HG03342 (cell line): ENCODE data around the gene ZMPSTE24.
A peak's percentile ranks its signal among the peaks of the same experiment; 100 is the strongest.
"Not testable (repeated sequence)": the region's sequence is repeated elsewhere in the genome, so short reads cannot be mapped to it uniquely, and the experiment has no call there.

ENCODE experiments used
- ATAC-seq: cut with Tn5 transposase; IDR thresholded peaks from one replicate; pipeline ENCODE4 v1.9.1; 2021; ENCODE audit warnings: mild to moderate bottlenecking, moderate library complexity; ENCODE audit not compliant: unreplicated experiment

Gene ZMPSTE24

DNA sequence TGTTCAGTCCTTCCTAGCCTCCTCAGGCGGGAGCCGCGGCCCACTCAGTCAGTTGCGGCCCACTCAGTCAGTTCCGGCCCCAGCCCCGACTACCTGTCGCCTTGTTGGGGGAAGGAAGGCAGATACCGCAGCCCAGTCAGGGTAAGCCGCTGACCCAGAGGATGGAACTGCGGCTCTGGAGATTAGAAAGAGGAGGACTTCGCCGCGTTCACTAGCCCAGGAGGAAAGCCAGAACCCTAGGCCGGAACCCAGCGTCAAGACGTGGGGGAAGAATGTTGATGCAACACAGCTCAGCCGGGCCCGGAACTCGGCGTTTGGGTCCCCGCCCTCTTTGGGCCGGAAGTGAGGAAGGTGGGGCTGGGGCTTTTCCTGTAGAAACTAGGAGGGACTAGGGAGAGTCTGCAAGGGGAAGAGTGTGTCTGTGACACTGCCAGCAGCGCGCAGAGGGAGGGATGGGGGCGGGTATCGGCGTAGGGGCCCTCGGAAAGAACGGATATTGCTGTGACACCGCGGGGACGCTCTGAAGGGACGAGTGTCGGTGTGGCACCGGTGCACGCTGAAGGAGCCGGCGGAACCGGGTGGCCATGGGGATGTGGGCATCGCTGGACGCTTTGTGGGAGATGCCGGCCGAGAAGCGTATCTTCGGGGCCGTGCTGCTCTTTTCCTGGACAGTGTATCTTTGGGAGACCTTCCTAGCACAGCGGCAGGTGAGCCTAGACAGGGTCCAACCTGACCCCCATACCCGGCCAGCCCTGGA is at the start of gene ZMPSTE24:
ZMPSTE24 (plus strand) TSS at position 549 of the 757 bp plus-strand sequence; CDS start at position 585, 36 bp downstream.
- peak; percentile 88 for ATAC-seq

DNA sequence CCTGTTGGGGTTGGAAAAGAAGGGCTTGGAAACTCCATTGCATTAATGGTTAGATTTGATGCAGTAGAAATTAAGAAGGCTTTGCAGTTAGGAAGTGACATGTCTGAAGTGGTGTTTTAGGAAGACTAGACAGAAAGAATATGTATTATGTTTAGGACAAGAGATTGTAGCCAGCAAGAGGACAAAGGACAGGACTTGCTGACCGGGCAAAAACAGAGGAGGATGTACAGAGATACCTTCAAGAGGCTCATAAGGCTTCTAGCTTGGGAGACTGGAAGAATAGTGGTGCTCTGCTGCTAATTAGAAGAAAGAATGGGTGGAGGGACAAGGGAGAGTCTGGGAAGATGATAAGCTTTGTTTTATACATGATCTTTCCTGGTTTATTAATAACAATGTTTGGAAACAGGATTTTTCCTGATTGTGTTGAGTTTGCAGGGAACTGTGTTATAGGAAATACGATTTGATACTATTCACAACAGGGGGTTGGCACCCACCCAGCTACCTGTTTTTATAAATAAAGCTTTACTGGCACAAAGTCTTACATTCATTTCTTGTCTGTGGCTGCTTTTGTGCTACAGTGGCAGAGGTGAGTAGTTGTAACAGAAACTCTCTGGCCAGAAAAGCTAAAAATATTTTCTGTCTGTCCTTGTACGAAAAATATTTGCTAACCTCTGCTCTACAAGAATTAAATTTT is 47.4 kb upstream of the ZMPSTE24 start:
- ATAC-seq: no peak

DNA sequence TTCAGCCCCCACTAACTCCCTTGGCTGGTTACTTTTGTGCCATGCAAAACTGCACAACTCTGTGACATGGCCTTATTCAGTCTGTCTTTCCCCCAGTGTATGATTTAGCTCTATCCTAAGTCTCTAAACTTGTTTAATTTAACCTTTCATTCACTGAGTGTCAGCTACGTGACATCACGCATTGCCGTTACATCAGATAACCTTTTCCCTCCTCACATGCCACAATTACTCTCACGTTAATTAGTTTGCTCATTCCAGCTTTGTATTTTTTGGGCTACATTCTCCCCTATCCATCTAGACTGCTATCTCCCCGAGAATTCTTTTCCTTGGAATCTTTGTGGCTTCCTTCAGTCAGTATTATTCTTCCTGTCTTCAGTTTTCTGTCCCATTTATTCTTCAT is 39.7 kb upstream of the ZMPSTE24 start:
- no peak for ATAC-seq

DNA sequence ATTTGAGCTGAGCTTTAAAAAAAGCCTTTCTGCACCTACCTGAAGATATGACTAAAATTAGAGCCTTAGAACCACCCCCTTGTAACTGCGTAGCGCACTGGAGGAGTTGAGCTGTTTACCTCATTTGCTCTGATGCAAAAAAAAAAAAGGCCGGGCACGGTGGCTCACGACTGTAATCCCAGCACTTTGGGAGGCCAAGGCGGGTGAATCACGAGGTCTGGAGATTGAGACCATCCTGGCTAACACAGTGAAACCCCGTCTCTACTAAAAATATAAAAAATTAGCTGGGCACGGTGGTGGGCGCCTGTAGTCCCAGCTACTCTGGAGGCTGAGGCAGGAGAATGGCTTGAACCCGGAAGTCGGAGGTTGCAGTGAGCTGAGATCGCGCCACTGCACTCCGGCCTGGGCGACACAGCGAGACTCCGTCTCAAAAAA is 36.5 kb upstream of the ZMPSTE24 start:
- not testable (repeated sequence) for ATAC-seq

DNA sequence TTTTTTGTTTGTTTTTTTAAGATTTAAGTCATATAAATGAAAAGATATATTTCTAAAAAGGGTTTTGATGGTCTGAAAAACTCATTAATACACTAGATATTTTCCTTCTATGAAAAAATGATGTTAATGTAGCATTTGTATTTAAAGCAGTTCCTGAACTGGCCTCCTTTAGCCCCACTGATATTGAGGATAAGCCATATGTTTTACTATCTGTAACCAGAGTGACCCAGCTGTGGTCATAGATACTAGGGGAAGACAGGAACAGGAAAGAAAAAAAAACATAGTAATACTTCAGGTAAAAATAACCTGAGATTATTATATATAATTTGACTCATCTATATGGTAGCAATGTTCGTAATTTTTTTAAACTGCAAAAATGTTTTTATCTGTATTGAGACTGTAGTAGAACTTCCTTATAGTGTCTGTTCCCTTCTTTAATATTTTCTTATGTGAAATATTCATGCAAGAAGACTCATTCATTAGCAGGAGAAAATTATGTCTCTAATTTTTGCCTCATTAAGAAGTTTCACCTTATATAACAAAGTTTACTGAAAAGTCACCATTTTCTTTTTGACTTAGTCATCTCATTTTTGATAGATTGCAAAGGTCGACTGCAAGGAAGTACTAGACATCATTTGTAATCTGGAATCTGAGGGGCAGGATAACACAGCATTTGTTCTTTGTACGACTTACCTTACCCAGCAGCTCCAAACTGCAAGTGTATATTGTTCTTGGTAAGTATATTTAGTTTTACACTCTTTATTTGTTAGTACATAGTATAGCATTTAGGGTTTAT is 35.9 kb upstream of the ZMPSTE24 start:
- ATAC-seq: no peak

DNA sequence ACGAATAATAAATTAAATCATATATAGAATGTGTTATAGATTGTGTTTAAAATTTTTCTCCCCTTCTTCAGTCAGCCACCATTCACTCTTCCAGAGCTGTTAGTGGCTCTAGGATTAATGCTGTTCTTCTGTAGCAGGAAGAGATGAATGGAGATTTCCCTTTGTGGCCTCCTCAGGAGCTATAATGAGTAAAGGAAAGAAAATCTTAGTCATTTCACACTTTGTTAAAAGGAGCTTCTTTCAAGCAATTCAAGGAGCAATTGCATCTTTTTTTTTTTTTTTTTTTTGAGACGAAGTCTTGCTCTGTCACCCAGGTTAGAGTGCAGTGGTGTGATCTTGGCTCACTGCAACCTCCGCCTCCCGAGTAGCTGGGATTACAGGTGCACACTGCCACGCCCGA is 34.0 kb upstream of the ZMPSTE24 start:
- no peak for ATAC-seq

DNA sequence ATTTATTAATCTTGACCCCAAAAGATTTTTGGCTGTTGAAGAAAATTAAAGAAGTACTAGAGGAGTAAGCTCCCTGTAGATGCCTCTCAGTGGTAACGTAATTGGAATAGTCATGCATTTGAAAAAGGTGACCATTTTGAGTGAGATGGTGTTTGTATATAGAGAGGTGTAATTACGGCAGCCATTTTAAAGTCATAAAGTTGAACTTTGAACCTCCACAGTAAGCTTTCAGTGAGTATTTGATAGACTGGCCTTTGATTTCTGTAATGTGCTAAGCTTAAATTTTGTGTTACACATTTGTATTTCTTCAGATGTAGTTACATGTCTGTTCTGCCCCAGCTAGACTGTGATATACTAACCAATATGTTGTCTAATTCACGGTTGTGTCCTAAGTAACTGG is 31.8 kb upstream of the ZMPSTE24 start:
- no peak for ATAC-seq

DNA sequence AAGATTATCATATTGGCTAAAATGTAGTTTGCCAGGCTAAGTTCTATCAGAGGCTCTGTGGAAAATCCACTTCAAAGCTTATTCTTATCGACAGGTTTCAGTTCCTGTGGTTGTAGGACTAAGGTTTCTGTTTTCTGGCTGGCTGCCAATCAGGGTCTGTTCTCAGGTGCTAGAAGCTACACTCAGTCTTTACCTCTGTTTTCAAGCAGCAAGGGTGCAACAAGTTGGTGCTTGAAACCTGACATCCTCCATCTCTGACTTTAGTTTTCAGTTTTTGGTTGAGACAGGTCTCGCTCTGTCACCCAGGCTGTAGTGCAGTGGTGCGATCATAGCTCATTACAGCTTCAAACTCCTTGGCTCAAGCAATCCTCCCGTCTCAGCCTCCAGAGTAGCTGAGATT is 25.6 kb upstream of the ZMPSTE24 start:
- peak; percentile 89 for ATAC-seq

DNA sequence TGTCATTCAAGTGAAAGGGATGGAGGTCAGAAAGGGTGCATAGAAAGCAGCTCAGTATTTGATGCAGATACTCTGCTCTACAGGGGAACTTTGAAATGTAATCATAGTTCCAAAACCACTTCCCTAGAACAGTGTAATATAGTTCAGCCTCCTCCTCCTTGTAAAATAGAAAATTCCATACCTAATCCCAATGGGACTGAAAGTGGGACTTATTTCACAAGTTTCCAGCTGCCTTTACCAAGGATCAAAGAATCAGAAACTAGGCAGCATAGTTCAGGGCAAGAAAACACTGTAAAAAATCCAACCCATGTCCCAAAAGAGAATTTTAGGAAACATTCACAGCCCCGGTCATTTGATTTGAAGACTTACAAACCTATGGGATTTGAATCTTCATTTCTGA is 18.4 kb upstream of the ZMPSTE24 start:
- ATAC-seq: no peak

DNA sequence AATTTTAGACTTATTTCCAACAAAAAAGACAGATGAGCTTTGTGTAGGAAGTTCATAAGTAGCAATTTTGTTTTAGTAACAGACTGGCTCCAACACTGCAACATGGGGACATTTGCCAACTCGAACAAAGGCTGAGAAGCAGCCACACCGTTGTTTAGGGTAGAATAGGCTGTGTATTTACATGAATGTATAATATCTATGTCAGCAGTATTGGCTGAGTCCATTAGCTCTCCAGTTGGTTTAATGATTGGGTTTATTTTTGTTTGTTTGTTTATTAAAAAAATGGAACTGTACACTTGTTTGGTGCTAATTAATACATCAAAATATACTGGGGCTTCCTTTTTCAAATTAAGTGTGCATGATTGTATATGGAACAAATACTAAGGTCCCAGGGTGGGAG is 17.6 kb upstream of the ZMPSTE24 start:
- ATAC-seq: no peak

DNA sequence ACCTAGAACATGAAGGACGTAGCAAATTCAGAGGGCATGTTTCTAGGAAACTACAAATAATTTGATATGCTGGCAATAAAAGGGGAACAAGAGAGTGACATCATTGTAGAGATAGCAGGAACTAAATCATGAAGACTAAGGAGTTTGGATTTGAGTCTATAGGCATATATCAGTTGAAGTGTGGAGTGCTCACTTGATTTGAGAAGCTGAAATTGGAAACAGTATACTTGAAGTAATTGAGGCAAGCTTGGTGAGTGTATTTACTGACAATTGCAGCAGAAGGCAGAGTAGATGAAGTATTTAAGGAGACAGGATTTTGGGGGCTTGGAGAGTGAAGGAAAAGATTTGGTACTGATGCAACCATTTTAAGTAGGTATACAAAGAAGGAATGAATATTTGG is 16.7 kb upstream of the ZMPSTE24 start:
- ATAC-seq: peak; percentile 20

DNA sequence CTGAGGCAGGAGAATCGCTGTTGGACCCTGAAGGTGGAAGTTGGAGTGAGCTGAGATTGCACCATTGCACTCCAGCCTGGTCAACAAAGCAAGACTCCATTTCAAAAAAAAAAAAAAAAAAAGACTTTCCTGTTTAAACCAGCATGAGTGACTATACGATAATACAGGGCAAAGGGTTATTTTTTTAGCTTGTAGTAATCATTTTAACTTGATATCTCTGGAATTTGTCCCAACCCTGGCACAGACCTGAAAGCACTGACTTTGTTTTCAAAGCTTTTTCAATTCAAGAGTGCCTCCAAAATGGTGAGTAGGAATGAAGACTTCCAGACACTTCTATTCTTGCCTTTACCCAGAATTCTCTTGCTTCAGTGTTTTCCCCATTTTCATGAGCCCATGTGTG is 14.7 kb upstream of the ZMPSTE24 start:
- no peak for ATAC-seq

DNA sequence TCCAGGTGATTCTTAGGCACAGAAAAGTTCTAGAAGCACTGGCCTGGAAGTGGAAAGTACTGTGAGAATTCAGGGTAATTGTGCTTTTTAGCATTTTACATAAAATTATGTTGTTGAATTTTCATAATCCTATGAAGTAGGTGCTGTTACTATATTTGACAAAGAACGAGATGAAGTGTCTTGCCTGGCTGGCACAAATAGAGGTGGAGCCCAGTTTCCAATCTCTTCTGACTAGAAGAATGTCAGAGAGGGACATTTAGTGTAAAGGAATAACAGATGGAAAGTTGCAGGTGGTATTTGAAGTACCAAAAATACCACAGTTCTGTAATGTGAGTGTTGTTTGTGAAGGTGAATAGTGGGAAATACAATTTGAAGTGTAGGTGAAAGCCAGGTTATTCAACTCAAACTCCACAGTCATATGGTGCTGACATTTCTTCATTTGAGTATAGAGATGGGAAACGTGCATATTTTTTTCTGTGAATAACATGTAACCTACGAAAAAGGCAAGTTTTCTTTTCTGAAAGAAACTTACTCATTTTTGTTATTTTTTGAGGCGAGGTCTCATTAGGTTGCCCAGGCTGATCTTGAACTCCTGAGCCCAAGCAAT is 13.8 kb upstream of the ZMPSTE24 start:
- ATAC-seq: no peak

DNA sequence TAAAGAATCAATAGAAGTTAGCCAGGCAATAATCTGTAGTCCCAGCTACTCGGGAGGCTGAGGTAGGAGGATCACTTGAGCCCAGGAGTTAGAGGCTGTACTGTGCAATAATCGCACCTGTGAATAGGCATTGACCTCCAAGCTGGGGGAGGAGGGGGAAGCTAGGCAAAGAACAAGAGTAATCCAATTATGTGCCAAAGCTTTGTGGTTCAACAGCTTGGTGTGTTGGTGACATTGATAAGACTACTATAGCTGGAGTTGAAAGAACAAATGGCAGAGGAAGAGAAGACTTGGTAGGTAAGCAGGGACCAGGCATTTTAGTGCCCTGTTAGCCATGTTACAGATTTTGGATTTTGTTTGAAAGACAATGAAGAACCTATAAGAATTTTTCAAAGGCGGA is 12.3 kb upstream of the ZMPSTE24 start:
- no peak for ATAC-seq

DNA sequence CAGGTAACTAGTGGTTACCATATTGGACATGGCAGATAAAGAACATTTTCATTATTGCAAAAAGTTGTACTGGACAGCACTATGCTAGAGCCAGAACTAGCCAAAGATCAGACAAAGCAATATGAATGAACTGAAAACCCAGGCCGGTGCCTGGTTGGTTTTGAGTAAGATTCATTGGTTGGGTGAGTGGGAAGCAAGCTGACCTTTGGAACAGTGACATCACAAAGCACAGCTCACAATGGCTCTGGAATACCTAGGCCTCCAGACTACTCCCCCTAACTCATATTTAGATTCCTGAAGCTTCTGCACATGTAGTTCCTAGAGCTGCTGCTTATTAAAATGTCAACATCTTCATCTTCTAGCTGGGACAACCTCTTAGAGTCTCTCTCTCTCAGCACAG is 10.4 kb upstream of the ZMPSTE24 start, which contains the start of gene TMCO2:
TMCO2 (plus strand) TSS at position 283 of the 400 bp plus-strand sequence; CDS start at position 340, 57 bp downstream.
- ATAC-seq: no peak

DNA sequence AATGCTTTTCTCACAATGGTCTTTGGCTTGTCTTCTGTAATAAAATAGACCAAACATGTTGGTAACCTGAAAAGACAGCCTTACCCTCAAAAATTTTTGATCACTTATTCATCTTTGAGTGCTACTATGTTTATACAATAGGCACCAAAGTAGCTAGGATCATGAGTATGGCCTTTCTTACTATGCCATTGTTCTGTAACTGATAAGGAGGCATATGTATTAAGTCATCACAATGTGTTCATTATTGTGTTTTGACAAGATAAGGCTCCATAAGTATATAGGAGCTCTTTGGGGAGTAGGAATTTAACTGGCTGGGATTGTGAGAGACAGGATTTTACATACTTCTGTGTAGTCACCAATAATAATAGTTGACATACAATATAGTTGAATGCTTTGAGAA is 9.6 kb upstream of the ZMPSTE24 start:
- no peak for ATAC-seq

DNA sequence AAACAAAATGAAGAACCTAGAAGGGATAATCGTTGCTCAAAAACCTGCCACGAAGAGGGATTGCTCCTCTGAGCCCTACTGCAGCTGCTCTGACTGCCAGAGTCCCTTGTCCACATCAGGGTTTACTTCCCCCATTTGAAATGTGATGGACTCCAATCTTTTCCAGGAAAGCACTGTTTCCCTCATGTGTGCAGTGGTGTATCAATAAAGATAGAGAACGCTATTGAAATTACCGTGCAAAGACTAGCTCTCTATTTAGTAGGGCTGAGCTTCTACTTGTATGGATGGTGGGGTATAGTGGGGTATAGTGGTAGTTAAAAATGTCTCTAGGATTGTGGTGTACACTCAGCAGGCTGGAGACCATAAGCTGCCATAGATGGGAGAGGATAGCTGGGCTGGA is 6.6 kb upstream of the ZMPSTE24 start:
- no peak for ATAC-seq

DNA sequence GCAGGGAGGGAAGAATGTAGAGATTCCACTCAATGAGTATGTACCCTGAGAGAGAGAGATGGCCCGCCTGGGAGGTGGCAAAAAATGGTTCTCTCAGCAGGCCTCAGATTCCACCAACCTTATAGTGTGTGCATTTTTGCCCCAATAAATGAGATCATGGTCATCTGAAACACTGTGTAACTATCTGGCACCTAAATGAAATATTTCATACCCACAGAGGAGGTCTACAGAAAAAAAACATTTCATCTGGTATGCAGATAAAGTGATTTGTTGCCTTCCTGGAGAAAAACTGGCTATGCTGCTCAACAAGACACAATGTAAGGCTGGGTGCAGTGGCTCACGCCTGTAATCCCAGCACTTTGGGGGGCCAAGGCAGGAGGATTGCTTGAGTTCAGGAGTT is 5.4 kb upstream of the ZMPSTE24 start:
- ATAC-seq: no peak

DNA sequence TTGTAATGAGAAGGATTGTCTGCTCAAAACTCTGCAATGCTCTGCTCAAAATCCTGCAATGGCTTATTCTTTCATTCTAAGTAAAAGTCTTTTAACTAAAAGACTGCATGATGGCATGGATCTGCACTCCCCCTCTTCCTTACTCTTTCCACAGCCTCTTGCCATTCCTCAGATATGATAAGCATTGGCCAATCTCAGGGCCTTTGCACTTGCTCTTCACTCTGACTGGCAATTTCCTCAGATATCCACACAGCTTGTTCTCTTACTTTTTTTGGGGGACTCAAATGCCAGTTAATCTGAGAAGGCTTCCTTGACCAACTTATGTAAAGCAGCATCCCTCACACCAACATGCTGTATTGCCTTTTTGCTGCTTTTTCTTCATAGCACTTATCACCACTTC is 2.8 kb upstream of the ZMPSTE24 start:
- ATAC-seq: no peak

DNA sequence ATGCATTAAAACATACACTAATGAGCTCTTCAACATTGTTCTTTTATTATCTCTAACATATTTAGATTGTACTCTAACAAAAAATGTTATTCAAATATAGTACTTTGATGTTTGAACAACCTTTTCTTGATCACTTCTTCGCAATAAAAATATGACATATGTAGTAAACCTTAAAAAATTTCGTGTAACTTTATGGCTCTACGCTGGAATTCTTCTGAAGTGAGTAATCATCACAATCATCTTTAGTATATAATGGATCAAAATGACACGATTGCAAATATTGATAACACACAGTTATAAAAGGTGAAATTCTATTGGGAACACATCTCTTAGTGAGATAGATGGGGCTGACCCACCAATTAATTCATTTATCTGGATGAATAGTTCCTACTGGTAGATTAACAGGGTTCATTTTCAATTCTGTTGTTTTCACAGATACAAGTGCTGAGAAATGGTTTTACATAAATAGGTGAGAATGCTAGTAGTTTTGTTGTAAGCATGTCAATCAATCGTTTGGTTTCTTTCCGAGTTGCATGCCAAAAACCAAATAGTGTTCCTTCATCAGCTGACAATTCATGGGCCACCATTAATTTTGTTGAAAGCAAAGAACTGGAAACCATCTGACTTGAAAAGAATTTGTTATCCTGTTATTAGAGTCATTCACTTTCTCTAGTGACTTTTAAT is 1.5 kb upstream of the ZMPSTE24 start:
- ATAC-seq: no peak

DNA sequence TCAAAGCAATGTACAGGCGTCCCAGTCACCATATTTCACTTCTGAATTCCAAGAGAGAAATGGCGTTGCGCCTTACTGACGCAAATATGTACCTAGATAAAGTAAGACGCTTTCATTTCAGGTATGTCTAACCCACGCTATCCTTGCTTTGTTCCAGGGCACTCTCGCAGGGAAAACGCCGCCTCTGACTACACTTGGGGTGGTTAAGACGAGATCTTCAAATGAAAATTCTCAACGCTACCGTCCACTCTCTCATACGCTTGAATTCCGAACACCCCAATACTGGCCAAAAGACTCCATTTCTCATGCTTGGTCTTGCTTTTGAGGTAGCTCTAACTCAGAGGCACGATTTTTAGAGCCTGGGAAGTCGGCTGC is 736 bp upstream of the ZMPSTE24 start:
- peak; percentile 5 for ATAC-seq
